Pancreas (tissue), 10 donors: ENCODE measurements around the gene KDM4E. TPM values are rescaled to one million over a fixed set of nuclear protein-coding genes. Genes with fewer than 3 reads are reported as not detected.

Experiments used
- ATAC-seq, 4 donors: fragments of 200-7000 bp; cut with Tn5 transposase; one replicate each; pipeline versions ENCODE4 v1.8.0 to v1.9.1; 2020; ENCODE audit warnings: mild to moderate bottlenecking in 4 of 4, moderate library complexity in 4 of 4
- DNase-seq, 6 donors: peaks; one replicate each; pipeline ENCODE4 v3.0.0-alpha.2; 2020
- FAIRE-seq: peaks from 2 replicates; lab custom pipeline; 2012; peaks lifted over from hg19 to GRCh38; lab: Jason Lieb, UNC
- H3K27ac ChIP-seq, 4 donors: fragments of 200-600 bp; sonication (generic); 1 replicate in 3 of 4; 2 replicates in 1 of 4; pipeline versions ENCODE4 v1.5.0 to v1.8.0; 2020
- H3K27me3 ChIP-seq, 4 donors: fragments of 200-600 bp; one replicate each; pipeline ENCODE4 v1.8.0; 2021
- H3K36me3 ChIP-seq, 3 donors: fragments of 200-600 bp; sonication (generic) in 1 of 3; one replicate each; pipeline versions ENCODE4 v1.5.0 to v1.8.0; 2020 to 2021
- H3K4me1 ChIP-seq, 3 donors: fragments of 200-600 bp; one replicate each; pipeline ENCODE4 v1.8.0; 2021
- H3K4me3 ChIP-seq, 4 donors: fragments of 200-600 bp; sonication (generic) in 2 of 4; one replicate each; pipeline versions ENCODE4 v1.5.0 to v1.8.0; 2020 to 2021
- H3K9me3 ChIP-seq, 4 donors: fragments of 200-600 bp; one replicate each; pipeline ENCODE4 v1.8.0; 2021
- CTCF ChIP-seq, 4 donors: fragments of 200-600 bp; sonication (generic) in 3 of 4; IDR thresholded peaks; one replicate each; pipeline versions ENCODE4 v1.5.0 to v1.8.0; 2021; ENCODE audit warnings: antibody characterized with exemption in 4 of 4
- WGBS, 2 donors: extraction: QIAGEN DNeasy Blood & Tissue Kit; methylation state at CpG; one replicate each; pipeline ENCODE4 v1.1.7; 2013; 5-methylcytosine and 5-hydroxymethylcytosine counted together
- intact Hi-C, 3 donors: fragments of 100-400 bp; cut with DNase I; formaldehyde crosslinking; loops; one replicate each; pipeline versions ENCODE4 v1.11.1 to v1.14.2; 2022
- polyA plus RNA-seq, 2 donors: library from polyadenylated mRNA; stranded (reverse); fragments of 200-250 nt; gene quantifications; one replicate each; pipeline ENCODE4 v1.2.3, GENCODE V29; 2013
- total RNA-seq, 6 donors: library from RNA; stranded (reverse); fragmentation: NEBNext Ultra II Directional in 4 of 6; extraction: Animal tissue kit (Norgen Biotek cat#: 25700) in 4 of 6; gene quantifications; one replicate each; pipeline versions ENCODE4 v1.2.1 to v1.2.4, GENCODE V29; 2021 to 2023
- donor health status: healthy with polysubstance abuse.
- donor health status: DM: no; HTN: no; CAD: no; lungs with moderate emphysema.
- donor health status: DM: no; HTN: no; CAD: no.
- donor health status: control.
- donor health status: control.
- donor health status: Bipolar disorder and iron deficiency.
- donor health status: DM: yes; HTN: yes; CAD: no.
- donor health status: DM: no; HTN: no; CAD: no.
- donor health status: DM: no; HTN: no; CAD: no.
- donor health status: DM: yes; HTN: yes; CAD: no.

The KDM4E gene
- total and polyA plus RNA-seq, 8 donors, result not detected

DNA sequence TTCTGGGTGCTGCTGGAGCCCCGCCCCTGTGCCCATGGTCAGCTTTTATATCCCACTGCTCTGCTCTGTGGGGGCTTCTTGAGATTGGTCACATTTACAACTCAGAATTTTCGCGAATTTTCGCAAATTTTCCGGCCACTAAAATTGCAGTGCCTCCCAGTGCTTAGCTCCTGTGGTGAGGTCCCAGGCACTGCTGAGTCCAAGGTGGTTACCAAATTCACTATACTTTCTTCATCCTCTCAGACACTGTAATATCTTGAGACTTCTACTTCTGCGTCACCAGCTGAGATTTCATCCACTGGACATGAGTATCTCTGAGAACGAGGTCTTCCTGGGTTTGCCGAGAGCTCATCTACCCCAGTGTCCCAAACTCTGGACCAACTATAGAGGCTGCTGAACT lies 32.9 kb downstream of the KDM4E start:
- no peaks in the 10 kb centered on the region for H3K4me1 ChIP-seq
- DNase-seq, result no peak
- ATAC-seq, result no peak
- no peaks in the 10 kb centered on the region for H3K27me3 ChIP-seq
- FAIRE-seq, result no peak
- no peaks in the 10 kb centered on the region for H3K9me3 ChIP-seq
- no peak overlapping the region for H3K27ac ChIP-seq
- intact Hi-C loops, result no loop called here
- no peak for TF ChIP-seq CTCF (IDR thresholded peaks at IDR 0.05)
- H3K36me3 ChIP-seq, result no peaks in the 10 kb centered on the region
- no peak overlapping the region for H3K4me3 ChIP-seq
- 90 to 95% methylated on average over 8 of the region's 8 CpGs for WGBS, 2 donors

DNA sequence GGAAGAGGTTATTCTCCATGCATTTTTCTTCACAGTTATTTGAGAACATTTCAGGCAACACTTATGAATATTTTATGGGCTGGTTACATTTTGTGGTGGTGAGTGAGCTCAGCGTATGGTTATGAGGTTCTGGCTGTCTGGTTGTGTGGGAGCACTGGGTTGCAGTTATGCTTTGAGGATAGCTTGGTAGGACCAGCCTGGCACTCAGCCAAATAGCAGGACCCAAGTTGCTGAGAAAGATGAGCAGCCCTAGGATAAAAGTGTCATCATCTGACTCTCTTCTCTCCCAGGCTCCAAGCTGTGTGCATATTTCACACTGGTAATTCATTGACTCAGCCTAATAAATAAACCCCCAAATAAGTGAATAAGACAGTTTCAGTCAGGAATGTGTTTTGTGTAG lies 33.6 kb downstream of the KDM4E start:
- H3K9me3 ChIP-seq, result no peaks in the 10 kb centered on the region
- TF ChIP-seq CTCF (IDR thresholded peaks at IDR 0.05), result no peak
- H3K4me3 ChIP-seq, result no peak overlapping the region
- no peaks in the 10 kb centered on the region for H3K4me1 ChIP-seq
- FAIRE-seq (no peak), DNase-seq (no peak), ATAC-seq (no peak)
- intact Hi-C loops, result no loop called here
- no peaks in the 10 kb centered on the region for H3K36me3 ChIP-seq
- WGBS, 2 donors, result 88 to 89% methylated on average over 1 of the region's 1 CpG
- no peaks in the 10 kb centered on the region for H3K27me3 ChIP-seq
- no peak overlapping the region for H3K27ac ChIP-seq

GRCh38 chr11:95059046-95059445 lies 34.0 kb downstream of the KDM4E start:
- no peaks in the 10 kb centered on the region for H3K4me1 ChIP-seq
- FAIRE-seq, result no peak
- no peak overlapping the region for H3K4me3 ChIP-seq
- H3K9me3 ChIP-seq, result no peaks in the 10 kb centered on the region
- TF ChIP-seq CTCF (IDR thresholded peaks at IDR 0.05), result no peak
- ATAC-seq, result no peak
- no peak for DNase-seq
- intact Hi-C loops, result no loop called here
- 84 to 87% methylated on average over 6 of the region's 6 CpGs for WGBS, 2 donors
- H3K27ac ChIP-seq, result no peak overlapping the region
- no peaks in the 10 kb centered on the region for H3K36me3 ChIP-seq
- H3K27me3 ChIP-seq, result no peaks in the 10 kb centered on the region

GRCh38 chr11:95065336-95065735 lies 40.3 kb downstream of the KDM4E start:
- no peak for DNase-seq
- H3K27me3 ChIP-seq, result no peaks in the 10 kb centered on the region

GRCh38 chr11:95066716-95067038 lies 41.6 kb downstream of the KDM4E start, which contains the start of gene SRSF8:
Gene SRSF8, plus strand, starts transcription at chr11:95066919. Its CDS starts 308 bp downstream, at chr11:95067227.
- Histone ChIP-seq H3K27ac (peak within 1 kb of the TSS; percentile 96 to 98 (median 98)), H3K36me3 (no peaks in the 10 kb centered on the region), H3K27me3 (no peaks in the 10 kb centered on the region), H3K4me1 (peaks cover 10 to 19% (median 18%) of the 10 kb centered on the region in 3 donors), H3K9me3 (no peaks in the 10 kb centered on the region), H3K4me3 (peak within 1 kb of the TSS; percentile 49 to 80 (median 72))
- DNase-seq (no peak), FAIRE-seq (no peak), ATAC-seq (peak in 2 of 4 donors; percentile 63 to 67)
- 0 to 1% methylated on average over 4 of the region's 4 CpGs for WGBS, 2 donors
- intact Hi-C loops, result no loop called here
- TF ChIP-seq CTCF (IDR thresholded peaks at IDR 0.05), result no peak

More at GRCh38 chr11:95065336-95065735, 40.3 kb downstream of the KDM4E start:
- Histone ChIP-seq H3K36me3 (no peaks in the 10 kb centered on the region), H3K27ac (no peak overlapping the region), H3K4me3 (no peak overlapping the region), H3K9me3 (no peaks in the 10 kb centered on the region), H3K4me1 (peaks cover 10 to 19% (median 18%) of the 10 kb centered on the region in 3 donors)
- 94 to 99% methylated on average over 1 of the region's 1 CpG for WGBS, 2 donors
- FAIRE-seq (no peak), ATAC-seq (no peak)
- no peak for TF ChIP-seq CTCF (IDR thresholded peaks at IDR 0.05)
- intact Hi-C loops, result no loop called here
